Tibial nerve (tissue), 4 donors: ENCODE measurements around the gene MRLN.

Experiments used
- CTCF ChIP-seq, 5 experiments: fragments of 200-600 bp in 3 of 5; fragments of 450-650 bp in 2 of 5; sonication (generic) in 3 of 5; IDR thresholded peaks; one replicate each; pipeline ENCODE4 v1.5.1; 2016 to 2019; ENCODE audit warnings: antibody characterized with exemption in 5 of 5, mild to moderate bottlenecking in 3 of 5, moderate library complexity in 2 of 5
- EP300 ChIP-seq, 2 donors: sonication (generic); formaldehyde crosslinking; IDR thresholded peaks; one replicate each; pipeline ENCODE4 v1.6.1; 2017; ENCODE audit warnings: antibody characterized with exemption in 2 of 2, mild to moderate bottlenecking in 1 of 2
- POLR2A ChIP-seq, 2 donors: fragments of 450-650 bp; IDR thresholded peaks; one replicate each; pipeline ENCODE4 v1.6.1; 2017; ENCODE audit warnings: antibody characterized with exemption in 2 of 2, mild to moderate bottlenecking in 2 of 2, moderate library complexity in 2 of 2

GRCh38 chr10:59719374-59719773, 33.9 kb downstream of the MRLN start:
- TF ChIP-seq CTCF (IDR thresholded peaks at IDR 0.05) (no peak), POLR2A (IDR thresholded peaks at IDR 0.05) (no peak), EP300 (IDR thresholded peaks at IDR 0.05) (no peak)
